ENCODE measurements around the gene ZNF829.

ZNF829 gene

DNA sequence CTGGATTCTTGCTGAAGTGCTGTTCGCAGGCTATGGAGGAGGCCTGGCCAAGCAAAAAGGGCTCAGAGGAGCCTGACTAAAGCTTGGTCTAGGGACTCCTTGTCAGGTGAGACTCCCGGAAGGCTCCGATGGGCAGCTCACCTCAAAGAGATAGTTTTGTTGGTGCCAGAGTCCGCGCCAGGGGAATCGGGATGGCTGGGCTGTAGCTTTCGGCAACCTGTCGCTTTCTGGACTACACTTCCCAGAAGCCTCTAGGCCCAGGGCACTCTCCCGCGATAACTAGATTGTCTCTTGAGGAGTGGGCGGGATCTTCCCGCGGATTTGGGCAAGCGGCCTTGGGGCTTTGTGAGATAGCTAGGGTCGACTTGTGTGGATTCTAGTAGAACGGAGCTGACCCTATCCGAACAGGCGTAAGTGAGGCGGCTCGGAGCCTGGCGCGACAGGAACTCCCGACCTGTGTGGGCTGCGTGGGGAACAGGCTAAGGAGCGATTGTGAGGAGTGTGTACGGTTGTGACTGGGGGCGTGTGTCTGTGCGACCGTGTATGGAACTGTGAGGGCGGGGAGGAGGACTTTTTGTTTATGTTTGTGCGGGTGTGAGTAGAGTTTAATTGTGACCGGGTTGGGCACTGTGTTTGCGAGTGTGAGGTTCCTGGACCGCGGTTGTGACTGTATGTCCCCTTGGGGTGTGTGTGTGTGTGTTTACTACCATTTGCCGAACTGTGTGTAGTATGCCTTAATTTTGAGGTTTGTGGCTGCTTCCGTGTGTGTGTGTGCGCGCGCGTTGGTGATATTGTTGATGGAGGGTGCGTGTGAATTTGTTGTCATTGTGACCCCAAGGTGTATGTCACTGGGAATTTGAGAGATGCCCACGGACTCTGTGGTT is 65.3 kb downstream of the ZNF829 start, which contains the start of gene ZNF345:
Gene ZNF345, plus strand, starts transcription at position 318 of the 884 bp plus-strand sequence. CDS start 25,955 bp downstream, outside the sequence.
- TF ChIP-seq ZNF274 (IDR thresholded peaks at IDR 0.05; ENCODE audit: low read depth, low read length), result no peak
- peak within 1 kb of the TSS; percentile 88 for H3K4me3 ChIP-seq (ENCODE audit: low read length)

- TF ChIP-seq ZNF274 (IDR thresholded peaks at IDR 0.05; ENCODE audit: low read depth, low read length), result no peak
- H3K4me3 ChIP-seq (ENCODE audit: low read length), result peak overlapping the region; percentile 88
These were observed 66.2 kb downstream of the ZNF829 start for GRCh38 chr19:36849701-36850558.

GRCh38 chr19:36847968-36848367 is 68.1 kb downstream of the ZNF829 start:
- H3K4me3 ChIP-seq (ENCODE audit: low read length), result no peak overlapping the region

GRCh38 chr19:36838784-36839324 is 77.2 kb downstream of the ZNF829 start:
- no peak for TF ChIP-seq ZNF274 (IDR thresholded peaks at IDR 0.05; ENCODE audit: low read depth, low read length)
- peak overlapping the region; percentile 75; the same call in 1 of the 2 replicates for H3K4me3 ChIP-seq (ENCODE audit: low read length)

More at GRCh38 chr19:36847968-36848367, 68.1 kb downstream of the ZNF829 start:
- no peak for TF ChIP-seq ZNF274 (IDR thresholded peaks at IDR 0.05; ENCODE audit: low read depth, low read length)

All from GM08714 (cell line).